HepG2 (cell line): ENCODE results near the gene PRPSAP2. TPM values are rescaled to one million over a fixed set of nuclear protein-coding genes. Genes with fewer than 3 reads are reported as not detected.
A peak's percentile ranks its signal among the peaks of the same experiment; 100 is the strongest.

ENCODE experiments used
- ASH2L ChIP-seq: fragments of 300-600, 200-600 bp; sonication (generic); IDR thresholded peaks from 2 replicates; pipeline ENCODE4 v1.7.0; 2017; ENCODE audit warnings: low read depth, mild to moderate bottlenecking, moderate library complexity, mixed read lengths, low read length; ENCODE audit not compliant: insufficient read length
- MXI1 ChIP-seq: IDR thresholded peaks from 3 replicates; pipeline ENCODE4 v1.6.1; 2012; ENCODE audit warnings: low read depth, low read length, inconsistent platforms, borderline replicate concordance
- MYC ChIP-seq: sonication (generic); formaldehyde crosslinking; IDR thresholded peaks from 2 replicates; pipeline ENCODE4 v1.9.0; 2021; ENCODE audit warnings: missing genetic modification reagents, borderline replicate concordance
- NFKBIZ ChIP-seq: IDR thresholded peaks from 2 replicates; pipeline ENCODE4 v1.6.1; 2018; ENCODE audit warnings: missing genetic modification reagents, missing compliant biosample characterization
- NR2F1 ChIP-seq, 2 experiments: fragments of 450-650 bp in 1 of 2; formaldehyde crosslinking in 1 of 2; IDR thresholded peaks; 2 replicates each; pipeline versions ENCODE4 v1.5.0 to v1.6.1; 2016 to 2020; ENCODE audit warnings: mild to moderate bottlenecking in 1 of 2, missing compliant biosample characterization in 1 of 2, missing genetic modification reagents in 1 of 2, moderate library complexity in 1 of 2
- NR2F6 ChIP-seq, 2 experiments: IDR thresholded peaks; 2 replicates each; pipeline ENCODE4 v1.6.1; 2016; ENCODE audit warnings: antibody characterized with exemption in 1 of 2, mild to moderate bottlenecking in 1 of 2
- PHB2 ChIP-seq: fragments of 450-650 bp; IDR thresholded peaks from 2 replicates; pipeline ENCODE4 v1.6.1; 2018; ENCODE audit not compliant: partially characterized antibody
- RAD21 ChIP-seq: fragments of 450-650 bp; formaldehyde crosslinking; IDR thresholded peaks from 2 replicates; pipeline ENCODE4 v1.5.0; 2020; ENCODE audit warnings: mild to moderate bottlenecking
- RARA ChIP-seq: IDR thresholded peaks from 2 replicates; pipeline ENCODE4 v1.6.1; 2016; ENCODE audit warnings: missing genetic modification reagents, missing compliant biosample characterization
- RCOR2 ChIP-seq: IDR thresholded peaks from 2 replicates; pipeline ENCODE4 v1.6.1; 2016; ENCODE audit warnings: missing biosample characterization, missing genetic modification reagents
- RXRA ChIP-seq: sonication (generic); formaldehyde crosslinking; IDR thresholded peaks from 2 replicates; pipeline ENCODE4 v1.5.1; 2020; ENCODE audit warnings: missing genetic modification reagents
- RXRB ChIP-seq: IDR thresholded peaks from 2 replicates; pipeline ENCODE4 v1.6.1; 2016; ENCODE audit warnings: borderline replicate concordance, missing genetic modification reagents, missing compliant biosample characterization
- SALL1 ChIP-seq: sonication (generic); formaldehyde crosslinking; IDR thresholded peaks from 2 replicates; pipeline ENCODE4 v1.8.0; 2022; ENCODE audit warnings: mild to moderate bottlenecking, missing genetic modification reagents
- SALL2 ChIP-seq: sonication (generic); formaldehyde crosslinking; IDR thresholded peaks from 2 replicates; pipeline ENCODE4 v1.8.1; 2023; ENCODE audit warnings: mild to moderate bottlenecking, missing genetic modification reagents, inconsistent platforms
- SNAPC2 ChIP-seq: sonication (generic); formaldehyde crosslinking; IDR thresholded peaks from 2 replicates; pipeline ENCODE4 v1.8.1; 2022; ENCODE audit warnings: mild to moderate bottlenecking, missing genetic modification reagents
- YY1 ChIP-seq: IDR thresholded peaks from 2 replicates; pipeline ENCODE4 v1.6.1; 2011; ENCODE audit warnings: low read length, low read depth, moderate library complexity, mild to moderate bottlenecking; ENCODE audit not compliant: insufficient read depth, insufficient replicate concordance
- ZBTB42 ChIP-seq: sonication (generic); formaldehyde crosslinking; IDR thresholded peaks from 2 replicates; pipeline ENCODE4 v1.5.0; 2020; ENCODE audit warnings: mild to moderate bottlenecking, missing genetic modification reagents
- ZBTB7B ChIP-seq: sonication (generic); formaldehyde crosslinking; IDR thresholded peaks from 2 replicates; pipeline ENCODE4 v1.4.0; 2020; ENCODE audit warnings: missing genetic modification reagents
- ZNF263 ChIP-seq: sonication (generic); formaldehyde crosslinking; IDR thresholded peaks from 2 replicates; pipeline ENCODE4 v1.4.0; 2020; ENCODE audit warnings: missing genetic modification reagents
- ZNF34 ChIP-seq: sonication (generic); formaldehyde crosslinking; IDR thresholded peaks from 2 replicates; pipeline ENCODE4 v1.4.0; 2020; ENCODE audit warnings: mild to moderate bottlenecking, missing genetic modification reagents, borderline replicate concordance
- ZNF749 ChIP-seq: sonication (generic); formaldehyde crosslinking; IDR thresholded peaks from 2 replicates; pipeline ENCODE4 v1.8.0; 2022; ENCODE audit warnings: mild to moderate bottlenecking, missing genetic modification reagents, moderate library complexity, borderline replicate concordance
- polyA plus RNA-seq, 8 experiments: library from polyadenylated mRNA; depleted of rRNA in 3 of 8; stranded (reverse) in 7 of 8; unstranded in 1 of 8; fragments of >200 nt; fragmentation: Illumina TruSeq in 4 of 8; extraction: Trizol in 4 of 8; gene quantifications; 2 replicates each; pipeline versions ENCODE4 v1.2.1 to v1.2.3, GENCODE V29; 2011 to 2016; ENCODE audit warnings: low read depth in 4 of 8, missing spikeins in 1 of 8, mixed read lengths in 1 of 8; ENCODE audit not compliant: insufficient read depth in 1 of 8
- total RNA-seq, 5 experiments: library from RNA; depleted of rRNA; stranded (reverse); fragments of >200 nt; fragmentation: Illumina TruSeq; extraction: Trizol; gene quantifications; 2 replicates each; pipeline ENCODE4 v1.2.3, GENCODE V29; 2016; ENCODE audit warnings: low read depth in 1 of 5
- TF ChIP-seq, protein P1 (sequence below): sonication (generic); formaldehyde crosslinking; IDR thresholded peaks from 2 replicates; pipeline ENCODE4 v1.4.0; 2020; ENCODE audit warnings: missing genetic modification reagents
- TF ChIP-seq, protein P2 (sequence below): fragments of 450-650 bp; IDR thresholded peaks from 2 replicates; pipeline ENCODE4 v1.6.1; 2017
- TF ChIP-seq, protein P3 (sequence below): sonication (generic); formaldehyde crosslinking; IDR thresholded peaks from 2 replicates; pipeline ENCODE4 v1.5.0; 2020; ENCODE audit warnings: mild to moderate bottlenecking, missing genetic modification reagents, moderate library complexity
- TF ChIP-seq, protein P4 (sequence below): IDR thresholded peaks from 2 replicates; pipeline ENCODE4 v1.6.1; 2016; ENCODE audit warnings: mild to moderate bottlenecking

The PRPSAP2 gene
- total and polyA plus RNA-seq, 2 of the 13 experiments (the other 11 are each of a cell fraction or from before 2014, with no cell fraction given), result 34.0 to 58.9 TPM

DNA sequence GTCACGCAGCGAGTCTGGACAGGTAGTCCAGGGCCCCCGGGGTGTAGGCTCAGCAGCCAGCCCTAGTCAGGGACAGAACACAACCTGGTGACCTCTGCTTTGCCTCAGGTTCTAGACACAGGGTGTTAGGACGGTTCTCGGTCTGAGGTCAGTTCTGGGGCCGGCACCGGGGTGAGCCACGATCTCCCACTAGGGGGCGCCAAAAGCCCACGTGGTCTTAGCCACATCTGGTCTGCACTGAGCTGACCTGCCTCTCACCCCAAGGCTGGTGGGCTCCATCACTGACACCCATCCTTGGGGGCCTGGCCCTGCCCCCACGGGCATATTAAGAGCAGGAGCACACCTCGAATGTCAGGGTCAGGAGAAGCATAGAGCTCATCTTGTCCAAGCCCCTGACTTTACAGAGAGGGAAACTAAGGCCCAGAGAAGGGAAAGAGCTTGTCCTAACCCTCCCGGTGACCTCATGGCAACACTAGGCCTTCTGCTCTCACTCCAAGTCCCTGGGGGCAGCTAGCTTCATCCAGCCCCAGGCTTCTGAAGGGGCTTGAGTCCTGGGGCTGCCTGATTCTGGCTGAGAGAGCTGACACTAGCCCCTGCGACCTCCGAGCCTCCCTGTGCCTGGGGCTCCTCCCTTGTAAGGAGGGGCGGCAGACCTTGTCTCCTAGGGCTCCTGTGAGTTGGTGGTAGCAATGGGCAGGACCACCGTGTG, 103.0 kb downstream of the PRPSAP2 start (continued):
- TF ChIP-seq NR2F6 (IDR thresholded peaks at IDR 0.05), result no peak; the same call in 1 of the 2 replicates
- peak; percentile 70 for TF ChIP-seq NR2F6 (CRISPR knock-in tag; IDR thresholded peaks at IDR 0.05)
- TF ChIP-seq ASH2L, result no peak
- TF ChIP-seq RAD21 (CRISPR knock-in tag), result peak; percentile 97
- peak; percentile 39; the same call in 1 of the 2 replicates for TF ChIP-seq MYC (CRISPR knock-in tag)
- TF ChIP-seq ZBTB7B, result no peak
- peak; percentile 59 for TF ChIP-seq SALL1
- peak; percentile 51; the same call in 1 of the 2 replicates for TF ChIP-seq RARA (CRISPR knock-in tag)
- TF ChIP-seq, protein P1, sequence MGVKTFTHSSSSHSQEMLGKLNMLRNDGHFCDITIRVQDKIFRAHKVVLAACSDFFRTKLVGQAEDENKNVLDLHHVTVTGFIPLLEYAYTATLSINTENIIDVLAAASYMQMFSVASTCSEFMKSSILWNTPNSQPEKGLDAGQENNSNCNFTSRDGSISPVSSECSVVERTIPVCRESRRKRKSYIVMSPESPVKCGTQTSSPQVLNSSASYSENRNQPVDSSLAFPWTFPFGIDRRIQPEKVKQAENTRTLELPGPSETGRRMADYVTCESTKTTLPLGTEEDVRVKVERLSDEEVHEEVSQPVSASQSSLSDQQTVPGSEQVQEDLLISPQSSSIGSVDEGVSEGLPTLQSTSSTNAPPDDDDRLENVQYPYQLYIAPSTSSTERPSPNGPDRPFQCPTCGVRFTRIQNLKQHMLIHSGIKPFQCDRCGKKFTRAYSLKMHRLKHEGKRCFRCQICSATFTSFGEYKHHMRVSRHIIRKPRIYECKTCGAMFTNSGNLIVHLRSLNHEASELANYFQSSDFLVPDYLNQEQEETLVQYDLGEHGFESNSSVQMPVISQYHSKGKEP (CRISPR knock-in tag), result no peak
- TF ChIP-seq NFKBIZ, result no peak
- TF ChIP-seq, protein P2, sequence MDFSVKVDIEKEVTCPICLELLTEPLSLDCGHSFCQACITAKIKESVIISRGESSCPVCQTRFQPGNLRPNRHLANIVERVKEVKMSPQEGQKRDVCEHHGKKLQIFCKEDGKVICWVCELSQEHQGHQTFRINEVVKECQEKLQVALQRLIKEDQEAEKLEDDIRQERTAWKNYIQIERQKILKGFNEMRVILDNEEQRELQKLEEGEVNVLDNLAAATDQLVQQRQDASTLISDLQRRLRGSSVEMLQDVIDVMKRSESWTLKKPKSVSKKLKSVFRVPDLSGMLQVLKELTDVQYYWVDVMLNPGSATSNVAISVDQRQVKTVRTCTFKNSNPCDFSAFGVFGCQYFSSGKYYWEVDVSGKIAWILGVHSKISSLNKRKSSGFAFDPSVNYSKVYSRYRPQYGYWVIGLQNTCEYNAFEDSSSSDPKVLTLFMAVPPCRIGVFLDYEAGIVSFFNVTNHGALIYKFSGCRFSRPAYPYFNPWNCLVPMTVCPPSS, result no peak
- TF ChIP-seq RCOR2 (CRISPR knock-in tag), result no peak
- TF ChIP-seq ZNF263, result 0 out of 2 replicates have a peak, but pooled peaks have one; percentile 13
- TF ChIP-seq, protein P3, sequence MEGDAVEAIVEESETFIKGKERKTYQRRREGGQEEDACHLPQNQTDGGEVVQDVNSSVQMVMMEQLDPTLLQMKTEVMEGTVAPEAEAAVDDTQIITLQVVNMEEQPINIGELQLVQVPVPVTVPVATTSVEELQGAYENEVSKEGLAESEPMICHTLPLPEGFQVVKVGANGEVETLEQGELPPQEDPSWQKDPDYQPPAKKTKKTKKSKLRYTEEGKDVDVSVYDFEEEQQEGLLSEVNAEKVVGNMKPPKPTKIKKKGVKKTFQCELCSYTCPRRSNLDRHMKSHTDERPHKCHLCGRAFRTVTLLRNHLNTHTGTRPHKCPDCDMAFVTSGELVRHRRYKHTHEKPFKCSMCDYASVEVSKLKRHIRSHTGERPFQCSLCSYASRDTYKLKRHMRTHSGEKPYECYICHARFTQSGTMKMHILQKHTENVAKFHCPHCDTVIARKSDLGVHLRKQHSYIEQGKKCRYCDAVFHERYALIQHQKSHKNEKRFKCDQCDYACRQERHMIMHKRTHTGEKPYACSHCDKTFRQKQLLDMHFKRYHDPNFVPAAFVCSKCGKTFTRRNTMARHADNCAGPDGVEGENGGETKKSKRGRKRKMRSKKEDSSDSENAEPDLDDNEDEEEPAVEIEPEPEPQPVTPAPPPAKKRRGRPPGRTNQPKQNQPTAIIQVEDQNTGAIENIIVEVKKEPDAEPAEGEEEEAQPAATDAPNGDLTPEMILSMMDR (CRISPR knock-in tag), result peak; percentile 98
- TF ChIP-seq NR2F1 (CRISPR knock-in tag; IDR thresholded peaks at IDR 0.05), result 0 out of 4 replicates have a peak, but pooled peaks of 1 of the 2 experiments have one; percentile 22
- TF ChIP-seq RXRB (CRISPR knock-in tag), result peak; percentile 44; the same call in 1 of the 2 replicates
- no peak for TF ChIP-seq ZBTB42 (CRISPR knock-in tag)
- TF ChIP-seq ZNF749 (CRISPR knock-in tag), result 0 out of 2 replicates have a peak, but pooled peaks have one; percentile 28
- TF ChIP-seq, protein P4, sequence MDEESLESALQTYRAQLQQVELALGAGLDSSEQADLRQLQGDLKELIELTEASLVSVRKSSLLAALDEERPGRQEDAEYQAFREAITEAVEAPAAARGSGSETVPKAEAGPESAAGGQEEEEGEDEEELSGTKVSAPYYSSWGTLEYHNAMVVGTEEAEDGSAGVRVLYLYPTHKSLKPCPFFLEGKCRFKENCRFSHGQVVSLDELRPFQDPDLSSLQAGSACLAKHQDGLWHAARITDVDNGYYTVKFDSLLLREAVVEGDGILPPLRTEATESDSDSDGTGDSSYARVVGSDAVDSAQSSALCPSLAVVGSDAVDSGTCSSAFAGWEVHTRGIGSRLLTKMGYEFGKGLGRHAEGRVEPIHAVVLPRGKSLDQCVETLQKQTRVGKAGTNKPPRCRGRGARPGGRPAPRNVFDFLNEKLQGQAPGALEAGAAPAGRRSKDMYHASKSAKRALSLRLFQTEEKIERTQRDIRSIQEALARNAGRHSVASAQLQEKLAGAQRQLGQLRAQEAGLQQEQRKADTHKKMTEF (CRISPR knock-in tag), result no peak
- TF ChIP-seq SNAPC2 (CRISPR knock-in tag), result no peak
- 0 out of 2 replicates have a peak, but pooled peaks have one; percentile 32 for TF ChIP-seq SALL2 (CRISPR knock-in tag)
- TF ChIP-seq RXRA (CRISPR knock-in tag), result peak; percentile 75
- TF ChIP-seq MXI1, result no peak
- TF ChIP-seq YY1, result no peak
- TF ChIP-seq ZNF34 (CRISPR knock-in tag), result 0 out of 2 replicates have a peak, but pooled peaks have one; percentile 35
- no peak for TF ChIP-seq PHB2
